K562 (cell line): Measurements from ENCODE around the gene DYNLT5. TPM values are rescaled to one million over a fixed set of nuclear protein-coding genes. Genes with fewer than 3 reads are reported as not detected.

Source experiments
- ATAC-seq: fragments of 200-7000 bp; cut with Tn5 transposase; 3 replicates; pipeline ENCODE4 v1.9.1; 2020; ENCODE audit warnings: moderate library complexity
- BruUV-seq: library from RNA; stranded (reverse); fragments of 400-500 nt; replicated peaks from 2 replicates; lab custom pipeline; 2021; lab: Mats Ljungman, UMichigan
- CTCF ChIA-PET: fragments of 300-600 bp; formaldehyde crosslinking; extraction: SDS; loops from one replicate; lab custom pipeline; 2021; ENCODE audit warnings: low intra/inter-chr PET ratio; lab: Yijun Ruan, JAX
- POLR2A ChIA-PET: fragments of 300-600, 350-650 bp; sonication (Branson Sonifier 250); formaldehyde crosslinking; extraction: SDS; loops from one replicate; lab custom pipeline; 2021; ENCODE audit warnings: antibody characterized with exemption, inconsistent platforms; lab: Yijun Ruan, JAX
- DNase-seq, 4 experiments: peaks; one replicate each; pipeline versions ENCODE4 v3.0.0 to v3.0.0-alpha.2; 2011 to 2018; ENCODE audit warnings: low spot score in 3 of 4, mixed read lengths in 3 of 4; ENCODE audit errors: extremely low read depth in 1 of 4
- FAIRE-seq: peaks from 2 replicates; lab custom pipeline; 2011; peaks lifted over from hg19 to GRCh38; lab: Jason Lieb, UNC
- H2AFZ ChIP-seq: 2 replicates; pipeline ENCODE4 v1.6.0; 2011; ENCODE audit warnings: low read depth, low read length, control low read depth, inconsistent platforms
- H3K27ac ChIP-seq: fragments of 200-600 bp; 3 replicates; pipeline ENCODE4 v1.8.0; 2011; ENCODE audit warnings: low read depth, mild to moderate bottlenecking, control low read depth, inconsistent platforms, low read length, moderate library complexity, mixed read lengths; ENCODE audit errors: extremely low read depth
- H3K27me3 ChIP-seq, 2 experiments: fragments of 300-600 bp in 1 of 2; 2 replicates in 1 of 2; 3 replicates in 1 of 2; pipeline versions ENCODE4 v1.6.0 to v1.8.0; 2011; ENCODE audit warnings: inconsistent platforms in 2 of 2, low read length in 2 of 2, mild to moderate bottlenecking in 1 of 2, mixed read lengths in 1 of 2, moderate library complexity in 1 of 2; ENCODE audit not compliant: control insufficient read depth in 2 of 2, insufficient read depth in 2 of 2
- H3K36me3 ChIP-seq: fragments of 300-600 bp; 3 replicates; pipeline ENCODE4 v1.8.0; 2011; ENCODE audit warnings: mild to moderate bottlenecking, low read length, inconsistent platforms; ENCODE audit not compliant: control insufficient read depth, insufficient read depth
- H3K4me1 ChIP-seq, 2 experiments: fragments of 200-600 bp in 1 of 2; replicated peaks in 1 of 2; 2 replicates in 1 of 2; 3 replicates in 1 of 2; pipeline versions ENCODE4 v1.5.1 to v1.8.0; 2011; ENCODE audit warnings: inconsistent platforms in 2 of 2, low read length in 2 of 2, mild to moderate bottlenecking in 1 of 2, mixed read lengths in 1 of 2, moderate library complexity in 1 of 2; ENCODE audit not compliant: control insufficient read depth in 2 of 2, insufficient read depth in 2 of 2
- H3K4me2 ChIP-seq: 2 replicates; pipeline ENCODE4 v1.6.1; 2011; ENCODE audit warnings: low read length, control low read depth, inconsistent platforms, mixed read lengths; ENCODE audit not compliant: insufficient read depth
- H3K4me3 ChIP-seq: fragments of 200-600 bp; sonication (generic), shearing (Covaris generic); 2 replicates; pipeline ENCODE4 v1.5.1; 2016; ENCODE audit warnings: control low read depth, inconsistent platforms
- H3K79me2 ChIP-seq: fragments of 200-600 bp; 3 replicates; pipeline ENCODE4 v1.8.0; 2011; ENCODE audit warnings: low read length, inconsistent platforms; ENCODE audit not compliant: control insufficient read depth, insufficient read depth
- H3K9ac ChIP-seq, 2 experiments: 2 replicates each; pipeline versions ENCODE4 v1.6.0 to v1.6.1; 2011; ENCODE audit warnings: low read depth in 2 of 2, low read length in 2 of 2, control low read depth in 1 of 2, inconsistent platforms in 1 of 2, mild to moderate bottlenecking in 1 of 2, mixed read lengths in 1 of 2; ENCODE audit not compliant: insufficient read depth in 1 of 2
- H3K9me1 ChIP-seq: one replicate; pipeline ENCODE4 v1.6.0; 2011; ENCODE audit warnings: inconsistent platforms, mild to moderate bottlenecking, low read length, moderate library complexity; ENCODE audit not compliant: control insufficient read depth, insufficient read depth
- H3K9me3 ChIP-seq: replicated peaks from 2 replicates; pipeline ENCODE4 v1.5.1; 2011; ENCODE audit warnings: low read depth, low read length, inconsistent platforms; ENCODE audit not compliant: control insufficient read depth, insufficient read depth
- H4K20me1 ChIP-seq: replicated peaks from 2 replicates; pipeline ENCODE4 v1.6.1; 2011; ENCODE audit warnings: low read length, inconsistent platforms, mixed read lengths; ENCODE audit not compliant: control insufficient read depth, insufficient read depth
- CEBPB ChIP-seq: fragments of 450-650 bp; IDR thresholded peaks from 2 replicates; pipeline ENCODE4 v1.6.1; 2016; ENCODE audit warnings: missing genetic modification characterization, missing compliant biosample characterization
- FOXK2 ChIP-seq, 2 experiments: fragments of 450-650 bp; IDR thresholded peaks in 1 of 2; conservative IDR thresholded peaks in 1 of 2; 2 replicates each; pipeline ENCODE4 v1.6.1; 2016; ENCODE audit warnings: low read depth in 2 of 2, mild to moderate bottlenecking in 1 of 2
- MXD1 ChIP-seq: fragments of 250-450 bp; sonication (Bioruptor Pico); IDR thresholded peaks from 2 replicates; pipeline ENCODE4 v1.8.0; 2021; ENCODE audit warnings: borderline replicate concordance, mild to moderate bottlenecking, moderate library complexity; ENCODE audit not compliant: poor library complexity, severe bottlenecking
- PPARD ChIP-seq: fragments of 250-450 bp; sonication (Bioruptor Pico); IDR thresholded peaks from 2 replicates; pipeline ENCODE4 v1.8.0; 2022; ENCODE audit warnings: inconsistent platforms, mild to moderate bottlenecking, moderate library complexity
- STAT6 ChIP-seq: sonication (generic); formaldehyde crosslinking; IDR thresholded peaks from 2 replicates; pipeline ENCODE4 v1.8.1; 2023; ENCODE audit warnings: mild to moderate bottlenecking, missing genetic modification reagents
- TBL1XR1 ChIP-seq, 2 experiments: IDR thresholded peaks; 2 replicates each; pipeline ENCODE4 v1.6.1; 2012; ENCODE audit warnings: improper control_type of control experiment in 2 of 2, low read length in 2 of 2, mild to moderate bottlenecking in 1 of 2
- ZBTB43 ChIP-seq: sonication (generic); formaldehyde crosslinking; IDR thresholded peaks from 2 replicates; pipeline ENCODE4 v1.8.0; 2023; ENCODE audit warnings: mild to moderate bottlenecking, missing genetic modification reagents
- WGBS: fragments of 100-300 bp; shearing (Covaris generic); methylation state at CpG from one replicate; pipeline ENCODE4 v1.1.6; 2016; ENCODE audit warnings: low coverage, mixed read lengths; ENCODE audit not compliant: insufficient coverage; ENCODE audit errors: missing lambda C conversion rate; 5-methylcytosine and 5-hydroxymethylcytosine counted together
- in situ Hi-C: fragments of 300-500 bp; cut with MboI; formaldehyde crosslinking; loops from 4 replicates; pipeline ENCODE4 v1.15.0; 2018; ENCODE audit warnings: inconsistent platforms, mixed read lengths
- intact Hi-C: fragments of 100-400 bp; cut with micrococcal nuclease; formaldehyde crosslinking; loops from 2 replicates; pipeline ENCODE4 v1.14.2; 2022
- polyA plus RNA-seq, 8 experiments: library from polyadenylated mRNA; depleted of rRNA in 4 of 8; stranded (reverse) in 5 of 8; unstranded in 3 of 8; fragments of >200 nt; fragmentation: Nextera tagmentation in 2 of 8; fragmentation: Illumina TruSeq in 1 of 8; extraction: Ambion mirVana in 2 of 8; extraction: Trizol in 1 of 8; gene quantifications; 2 replicates each; pipeline versions ENCODE4 v1.2.1 to v1.2.3, GENCODE V29; 2011 to 2014; ENCODE audit warnings: inconsistent platforms in 1 of 8, missing spikeins in 1 of 8
- total RNA-seq, 7 experiments: library from RNA; depleted of rRNA in 6 of 7; stranded (reverse); fragments of >200 nt in 6 of 7; fragmentation: Illumina TruSeq in 2 of 7; extraction: Trizol in 2 of 7; gene quantifications; 2 replicates each; pipeline versions ENCODE4 v1.2.1 to v1.2.3, GENCODE V29; 2011 to 2021; ENCODE audit warnings: low replicate concordance in 1 of 7

Gene DYNLT5
- total and polyA plus RNA-seq, 9 of the 15 experiments (the other 6 are each of a cell fraction or from before 2014, with no cell fraction given): not detected

DNA sequence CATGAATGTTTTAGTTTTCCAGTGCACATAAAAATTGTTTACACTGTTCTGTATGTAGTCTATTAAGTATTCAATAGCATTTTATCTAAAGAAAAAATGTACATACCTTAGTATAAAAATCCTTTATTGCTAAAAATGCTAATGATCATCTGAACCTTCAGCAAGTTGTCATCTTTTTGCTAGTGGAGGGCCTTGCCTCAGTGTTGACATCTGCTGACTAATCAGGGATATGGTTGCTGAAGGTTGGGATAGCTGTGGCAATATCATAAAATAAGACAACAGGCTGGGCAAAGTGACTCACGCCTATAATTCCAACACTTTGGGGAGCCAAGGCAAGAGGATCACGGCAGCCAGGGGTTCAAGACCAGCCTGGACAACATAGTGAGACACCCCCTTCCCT, 9.0 kb downstream of the DYNLT5 start:
- H3K79me2 ChIP-seq: no peaks in the 10 kb centered on the region
- H3K9ac ChIP-seq: no peak overlapping the region
- TF ChIP-seq CEBPB (tag): 0 out of 2 replicates have a peak, but pooled peaks have one; percentile 4
- TF ChIP-seq MXD1 (CRISPR knock-in tag): no peak
- intact Hi-C loops (no loop called here), in situ Hi-C loops (loop anchor here (5.0 kb wide), 2 partner anchors 386 to 741 kb away; no protein-coding TSS in a partner anchor)
- no peak overlapping the region for H3K4me2 ChIP-seq
- no peaks in the 10 kb centered on the region for H4K20me1 ChIP-seq
- H3K4me1 ChIP-seq: peaks cover 7 to 29% of the 10 kb centered on the region in 2 experiments; a peak in 4 of 5 replicates
- no TSS peak for BruUV-seq
- H3K4me3 ChIP-seq: no peak overlapping the region
- no peak overlapping the region for H2AFZ ChIP-seq
- FAIRE-seq (no peak), ATAC-seq (no peak), DNase-seq (no peak)
- H3K9me1 ChIP-seq: no peaks in the 10 kb centered on the region
- H3K9me3 ChIP-seq: no peaks in the 10 kb centered on the region
- WGBS: 49% methylated on average over 2 of the region's 2 CpGs
- no peaks in the 10 kb centered on the region for H3K27me3 ChIP-seq
- H3K36me3 ChIP-seq: no peaks in the 10 kb centered on the region
- CTCF ChIA-PET: no interaction called here
- H3K27ac ChIP-seq: no peak overlapping the region
- POLR2A ChIA-PET: no interaction called here

GRCh38 chr1:66764994-66765578, 12.8 kb downstream of the DYNLT5 start:
- ATAC-seq: peak; percentile 85
- H3K4me3 ChIP-seq: no peak overlapping the region
- intact Hi-C loops: loop anchor here (1.0 to 5.0 kb wide), 5 partner anchors 232 to 737 kb away; no protein-coding TSS in a partner anchor
- peak; percentile 44 to 72 (median 52) for DNase-seq
- no peaks in the 10 kb centered on the region for H3K9me1 ChIP-seq
- in situ Hi-C loops: loop anchor here (5.0 kb wide), 2 partner anchors 382 to 737 kb away; no protein-coding TSS in a partner anchor
- H3K9me3 ChIP-seq: no peaks in the 10 kb centered on the region
- H3K27me3 ChIP-seq: no peaks in the 10 kb centered on the region
- H3K79me2 ChIP-seq: no peaks in the 10 kb centered on the region
- CTCF ChIA-PET: interaction anchor here (0.6 to 2.4 kb wide), 5 partner anchors 231 to 446 kb away, joined by 3 to 28 read pairs (median 5); no protein-coding TSS in a partner anchor
- POLR2A ChIA-PET: no interaction called here
- peak overlapping the region; percentile 77 for H2AFZ ChIP-seq
- no peak overlapping the region for H3K27ac ChIP-seq
- no peaks in the 10 kb centered on the region for H3K36me3 ChIP-seq
- H3K9ac ChIP-seq: no peak overlapping the region
- no TSS peak for BruUV-seq
- H3K4me1 ChIP-seq: peaks cover 0 to 4% of the 10 kb centered on the region in 2 experiments; a peak in 3 of 5 replicates
- WGBS: 22% methylated on average over 3 of the region's 3 CpGs
- no peak overlapping the region for H3K4me2 ChIP-seq
- FAIRE-seq: peak; percentile 90
- no peaks in the 10 kb centered on the region for H4K20me1 ChIP-seq
- TF ChIP-seq STAT6 (CRISPR knock-in tag) (no peak), ZBTB43 (CRISPR knock-in tag) (no peak), TBL1XR1 (IDR thresholded peaks at IDR 0.05; ENCODE audit: low read length in 2 of 2) (peak in 1 of 2 experiments; percentile 45; a peak in 1 of 4 replicates), FOXK2 (conservative IDR thresholded peaks at IDR 0.05 in 1 of 2, IDR thresholded peaks at IDR 0.05 in 1 of 2; ENCODE audit: low read depth in 2 of 2) (peak in 1 of 2 experiments; percentile 74; a peak in 3 of 4 replicates), PPARD (CRISPR knock-in tag) (no peak)
